Smooth muscle cell (in vitro differentiated cells): ENCODE measurements around the gene MUC2. TPM values are rescaled to one million over a fixed set of nuclear protein-coding genes. Genes with fewer than 3 reads are reported as not detected.

Experiments used
- DNase-seq: peaks from one replicate; lab custom pipeline; 2025; ENCODE audit not compliant: unreplicated experiment; lab: John Stamatoyannopoulos, UW
- H2AFZ ChIP-seq: fragments of 200-600 bp; sonication (generic); 2 replicates; pipeline ENCODE4 v1.6.0; 2016; ENCODE audit warnings: antibody characterized with exemption, low read depth, mild to moderate bottlenecking
- H3F3A ChIP-seq: fragments of 200-600 bp; sonication (generic); 2 replicates; pipeline ENCODE4 v1.6.0; 2017; ENCODE audit warnings: antibody characterized with exemption, low read depth
- H3K27ac ChIP-seq: fragments of 200-600 bp; sonication (generic); 2 replicates; pipeline ENCODE4 v1.5.1; 2016; ENCODE audit warnings: low read depth, mild to moderate bottlenecking
- H3K27me3 ChIP-seq: fragments of 200-600 bp; sonication (generic); 2 replicates; pipeline ENCODE4 v1.6.1; 2016; ENCODE audit warnings: low read depth, mild to moderate bottlenecking
- H3K36me3 ChIP-seq: fragments of 200-600 bp; sonication (generic); 2 replicates; pipeline ENCODE4 v1.5.1; 2016; ENCODE audit warnings: low read depth
- H3K4me1 ChIP-seq: fragments of 200-600 bp; sonication (generic); 2 replicates; pipeline ENCODE4 v1.5.1; 2016; ENCODE audit warnings: low read depth
- H3K4me2 ChIP-seq: fragments of 200-600 bp; sonication (generic); 2 replicates; pipeline ENCODE4 v1.6.0; 2016; ENCODE audit warnings: mild to moderate bottlenecking
- H3K4me3 ChIP-seq: fragments of 200-600 bp; sonication (generic); 2 replicates; pipeline ENCODE4 v1.5.1; 2016; ENCODE audit warnings: mild to moderate bottlenecking
- H3K79me2 ChIP-seq: fragments of 200-600 bp; sonication (generic); 2 replicates; pipeline ENCODE4 v1.6.0; 2016; ENCODE audit warnings: low read depth, mild to moderate bottlenecking
- H3K9ac ChIP-seq: fragments of 200-600 bp; sonication (generic); 2 replicates; pipeline ENCODE4 v1.6.0; 2016; ENCODE audit warnings: low read depth
- H3K9me3 ChIP-seq: fragments of 200-600 bp; sonication (generic); replicated peaks from 2 replicates; pipeline ENCODE4 v1.5.1; 2016; ENCODE audit warnings: low read depth
- H4K20me1 ChIP-seq: fragments of 200-600 bp; sonication (generic); 2 replicates; pipeline ENCODE4 v1.6.0; 2016; ENCODE audit warnings: low read depth
- CTCF ChIP-seq: fragments of 200-600 bp; sonication (generic); IDR thresholded peaks from 2 replicates; pipeline ENCODE4 v1.5.1; 2017; ENCODE audit warnings: borderline replicate concordance, mild to moderate bottlenecking, antibody characterized with exemption; ENCODE audit not compliant: insufficient read depth, poor library complexity, severe bottlenecking
- WGBS: methylation state at CpG from one replicate; pipeline ENCODE4 v1.1.7; 2016; ENCODE audit warnings: low lambda C conversion rate; 5-methylcytosine and 5-hydroxymethylcytosine counted together
- polyA plus RNA-seq: library from polyadenylated mRNA; unstranded; fragments of >200 nt; fragmentation: Nextera tagmentation; extraction: Ambion mirVana; gene quantifications from 2 replicates; pipeline ENCODE4 v1.2.1, GENCODE V29; 2016
- total RNA-seq: library from RNA; depleted of rRNA; stranded (reverse); fragments of >200 nt; gene quantifications from 2 replicates; pipeline ENCODE4 v1.2.3, GENCODE V29; 2014

MUC2 gene
- total RNA-seq (not detected in 2 replicates), polyA plus RNA-seq (0.05 TPM in 1 of 2 replicates, not detected in the other)

GRCh38 chr11:1074244-1075221 lies at the start of gene MUC2:
Gene MUC2 (plus strand): TSS chr11:1074874.
- H3K27ac ChIP-seq = no peak within 1 kb of the TSS

GRCh38 chr11:1025410-1026162 lies 49.1 kb upstream of the MUC2 start:
- no peaks in the 10 kb centered on the region for H3K9me3 ChIP-seq
- DNase-seq = no peak
- H3F3A ChIP-seq = no peaks in the 10 kb centered on the region
- no peak overlapping the region for H2AFZ ChIP-seq
- H3K4me1 ChIP-seq = no peaks in the 10 kb centered on the region
- H3K27me3 ChIP-seq = no peaks in the 10 kb centered on the region
- H3K79me2 ChIP-seq = no peaks in the 10 kb centered on the region
- no peak overlapping the region for H3K9ac ChIP-seq
- no peak overlapping the region for H3K27ac ChIP-seq
- no peak overlapping the region for H3K4me2 ChIP-seq
- no peaks in the 10 kb centered on the region for H3K36me3 ChIP-seq
- no peak overlapping the region for H3K4me3 ChIP-seq
- TF ChIP-seq CTCF = no peak
- 86% methylated on average over 35 of the region's 35 CpGs for WGBS
- H4K20me1 ChIP-seq = peaks cover under 1% of the 10 kb centered on the region

More at GRCh38 chr11:1074244-1075221, at the start of gene MUC2:
- Histone ChIP-seq H3K4me2 (no peak within 1 kb of the TSS), H2AFZ (no peak within 1 kb of the TSS), H3K27me3 (no peaks in the 10 kb centered on the region), H3K9ac (no peak within 1 kb of the TSS), H3F3A (no peaks in the 10 kb centered on the region), H3K9me3 (no peaks in the 10 kb centered on the region), H3K4me3 (no peak within 1 kb of the TSS), H3K4me1 (peaks cover 11% of the 10 kb centered on the region), H3K79me2 (no peaks in the 10 kb centered on the region), H3K36me3 (no peaks in the 10 kb centered on the region), H4K20me1 (no peaks in the 10 kb centered on the region)
- TF ChIP-seq CTCF = no peak
- no peak for DNase-seq
- WGBS = 88% methylated on average over 28 of the region's 32 CpGs

- TF ChIP-seq CTCF = no peak
These were observed 48.6 kb upstream of the MUC2 start for GRCh38 chr11:1026163-1026450.

More at GRCh38 chr11:1026163-1026450, 48.6 kb upstream of the MUC2 start:
- Histone ChIP-seq H4K20me1 (no peaks in the 10 kb centered on the region), H3K79me2 (no peaks in the 10 kb centered on the region), H2AFZ (no peak overlapping the region), H3F3A (no peaks in the 10 kb centered on the region), H3K36me3 (no peaks in the 10 kb centered on the region), H3K4me2 (no peak overlapping the region), H3K9ac (no peak overlapping the region), H3K4me1 (no peaks in the 10 kb centered on the region), H3K27ac (no peak overlapping the region), H3K9me3 (no peaks in the 10 kb centered on the region), H3K4me3 (no peak overlapping the region), H3K27me3 (no peaks in the 10 kb centered on the region)
- DNase-seq = no peak
- 95% methylated on average over 14 of the region's 14 CpGs for WGBS
